Retinal pigment epithelial cell (primary cell): ENCODE results near the gene TOM1L2.

Experiments used
- DNase-seq: peaks from one replicate; pipeline ENCODE4 v3.0.0-alpha.2; 2010; ENCODE audit warnings: low read depth
- H3K4me3 ChIP-seq: 2 replicates; pipeline ENCODE4 v1.5.1; 2011; ENCODE audit warnings: mild to moderate bottlenecking, low read length, control low read depth, moderate library complexity
- CTCF ChIP-seq: conservative IDR thresholded peaks from 2 replicates; pipeline ENCODE4 v1.5.1; 2011; ENCODE audit warnings: low read depth, low read length, control low read depth, inconsistent platforms

Gene TOM1L2

GRCh38 chr17:17798573-17799255 is 173.5 kb downstream of the TOM1L2 start:
- no peak overlapping the region for H3K4me3 ChIP-seq
- no peak for DNase-seq
- TF ChIP-seq CTCF: no peak

- DNase-seq: no peak
- H3K4me3 ChIP-seq: no peak overlapping the region
- TF ChIP-seq CTCF: no peak
Measured at GRCh38 chr17:17798010-17798556, 174.1 kb downstream of the TOM1L2 start.

- no peak for TF ChIP-seq CTCF
- H3K4me3 ChIP-seq: no peak overlapping the region
- no peak for DNase-seq
Measured at GRCh38 chr17:17797119-17797809, 174.9 kb downstream of the TOM1L2 start.

GRCh38 chr17:17796787-17797061 is 175.5 kb downstream of the TOM1L2 start:
- no peak for TF ChIP-seq CTCF
- H3K4me3 ChIP-seq: no peak overlapping the region
- DNase-seq: no peak

GRCh38 chr17:17795946-17796786 is 176.0 kb downstream of the TOM1L2 start:
- no peak for TF ChIP-seq CTCF
- H3K4me3 ChIP-seq: no peak overlapping the region
- no peak for DNase-seq

GRCh38 chr17:17795296-17795695 is 176.9 kb downstream of the TOM1L2 start:
- DNase-seq: no peak
- TF ChIP-seq CTCF: no peak

More at GRCh38 chr17:17795296-17795695, 176.9 kb downstream of the TOM1L2 start:
- no peak overlapping the region for H3K4me3 ChIP-seq
